ENCODE measurements around the gene GON4L. TPM values are rescaled to one million over a fixed set of nuclear protein-coding genes. Genes with fewer than 3 reads are reported as not detected.
A peak's percentile ranks its signal among the peaks of the same experiment; 100 is the strongest.
"Not testable (repeated sequence)": the region's sequence is repeated elsewhere in the genome, so short reads cannot be mapped to it uniquely, and the experiment has no call there.

GON4L gene
- total RNA-seq, 1 donor from 2014 or later, result 19.9 TPM

GRCh38 chr1:155712636-155713035 is 144.4 kb downstream of the GON4L start:
- TF ChIP-seq CTCF (IDR thresholded peaks at IDR 0.05), result peak in 1 of 3 experiments; percentile 6
- DNase-seq (ENCODE audit: low spot score in 2 of 2); H3K4me3 ChIP-seq; intact Hi-C loops (cut with DNase I); H3K9me3 ChIP-seq; H3K27ac ChIP-seq; H3K4me1 ChIP-seq; H3K27me3 ChIP-seq: not testable (repeated sequence)
- H3K36me3 ChIP-seq, result peaks cover 9 to 34% of the 10 kb centered on the region in 2 donors

GRCh38 chr1:155711457-155711856 is 145.6 kb downstream of the GON4L start:
- H3K4me1 ChIP-seq; H3K9me3 ChIP-seq; H3K27ac ChIP-seq; intact Hi-C loops (cut with DNase I); DNase-seq (ENCODE audit: low spot score in 2 of 2); H3K4me3 ChIP-seq; H3K27me3 ChIP-seq: not testable (repeated sequence)
- peaks cover 7 to 27% of the 10 kb centered on the region in 2 donors for H3K36me3 ChIP-seq

GRCh38 chr1:155709391-155709790 is 147.6 kb downstream of the GON4L start:
- TF ChIP-seq CTCF (IDR thresholded peaks at IDR 0.05), result no peak
- H3K36me3 ChIP-seq, result peaks cover 7 to 23% of the 10 kb centered on the region in 2 donors
- intact Hi-C loops (cut with DNase I), result no loop called here
- no peak overlapping the region for H3K4me3 ChIP-seq
- no peak for DNase-seq (ENCODE audit: low spot score in 2 of 2)
- H3K27ac ChIP-seq, result no peak overlapping the region
- no peaks in the 10 kb centered on the region for H3K9me3 ChIP-seq
- H3K4me1 ChIP-seq, result no peaks in the 10 kb centered on the region
- no peaks in the 10 kb centered on the region for H3K27me3 ChIP-seq

GRCh38 chr1:155706139-155706538 is 150.9 kb downstream of the GON4L start:
- H3K36me3 ChIP-seq, result peaks cover 0 to 7% of the 10 kb centered on the region in 2 donors
- no peak overlapping the region for H3K27ac ChIP-seq
- H3K27me3 ChIP-seq, result no peaks in the 10 kb centered on the region
- DNase-seq (ENCODE audit: low spot score in 2 of 2), result no peak
- H3K4me3 ChIP-seq, result no peak overlapping the region
- intact Hi-C loops (cut with DNase I), result no loop called here
- H3K4me1 ChIP-seq, result no peaks in the 10 kb centered on the region
- H3K9me3 ChIP-seq, result no peaks in the 10 kb centered on the region
- TF ChIP-seq CTCF (IDR thresholded peaks at IDR 0.05), result no peak

- H3K27ac ChIP-seq; DNase-seq (ENCODE audit: low spot score in 2 of 2); H3K9me3 ChIP-seq; H3K27me3 ChIP-seq; H3K36me3 ChIP-seq; intact Hi-C loops (cut with DNase I); H3K4me1 ChIP-seq; H3K4me3 ChIP-seq: not testable (repeated sequence)
These were observed 152.6 kb downstream of the GON4L start for GRCh38 chr1:155704414-155704813.

- DNase-seq (ENCODE audit: low spot score in 2 of 2), result no peak
- Histone ChIP-seq H3K36me3 (no peaks in the 10 kb centered on the region), H3K4me3 (no peak overlapping the region), H3K9me3 (no peaks in the 10 kb centered on the region), H3K4me1 (no peaks in the 10 kb centered on the region), H3K27me3 (no peaks in the 10 kb centered on the region), H3K27ac (no peak overlapping the region)
- TF ChIP-seq CTCF (IDR thresholded peaks at IDR 0.05), result no peak
- intact Hi-C loops (cut with DNase I), result no loop called here
These were observed 153.8 kb downstream of the GON4L start for GRCh38 chr1:155703216-155703615.

GRCh38 chr1:155701675-155702074 is 155.3 kb downstream of the GON4L start:
- DNase-seq (ENCODE audit: low spot score in 2 of 2); intact Hi-C loops (cut with DNase I); H3K27me3 ChIP-seq; H3K4me3 ChIP-seq; H3K9me3 ChIP-seq; H3K4me1 ChIP-seq; H3K36me3 ChIP-seq; H3K27ac ChIP-seq: not testable (repeated sequence)

Other genes with a start within 250 kb of the GON4L start
- gene MSTO1, start 247.0 kb downstream of the GON4L start, total RNA-seq, result 8.6 TPM
- 24.2 TPM for gene YY1AP1, start 168.4 kb downstream of the GON4L start, total RNA-seq
- gene DAP3, start 168.1 kb downstream of the GON4L start, total RNA-seq, result 47.4 TPM
- 17.7 TPM for gene SYT11, start 2.4 kb upstream of the GON4L start, total RNA-seq
- 17.1 TPM for gene RIT1, start 54.1 kb upstream of the GON4L start, total RNA-seq
- gene KHDC4, start 77.2 kb upstream of the GON4L start, total RNA-seq, result 101 TPM
- gene RXFP4, start 84.4 kb upstream of the GON4L start, total RNA-seq, result not detected
- 169 TPM for gene ARHGEF2, start 121.3 kb upstream of the GON4L start, total RNA-seq
- 103 TPM for gene SSR2, start 163.7 kb upstream of the GON4L start, total RNA-seq
- gene UBQLN4, start 196.6 kb upstream of the GON4L start, total RNA-seq, result 28.7 TPM
- 43.9 TPM for gene LAMTOR2, start 197.6 kb upstream of the GON4L start, total RNA-seq
- not detected for gene RAB25, start 203.9 kb upstream of the GON4L start, total RNA-seq
- 1.3 TPM for gene MEX3A, start 225.3 kb upstream of the GON4L start, total RNA-seq